Ovary (tissue), 9 donors: ENCODE results near the gene UBR3. TPM values are rescaled to one million over a fixed set of nuclear protein-coding genes. Genes with fewer than 3 reads are reported as not detected.

ENCODE experiments used
- DNase-seq, 5 donors: peaks; one replicate each; pipeline ENCODE4 v3.0.0-alpha.2; 2019 to 2020
- H3K27ac ChIP-seq, 2 donors: fragments of 200-600 bp; one replicate each; pipeline versions ENCODE4 v1.5.1 to v1.8.0; 2019 to 2022
- H3K27me3 ChIP-seq: fragments of 200-600 bp; one replicate; pipeline ENCODE4 v1.8.0; 2022
- H3K36me3 ChIP-seq: fragments of 200-600 bp; sonication (generic); one replicate; pipeline ENCODE4 v1.5.1; 2019
- H3K4me1 ChIP-seq: one replicate; pipeline ENCODE4 v1.8.1; 2013; ENCODE audit warnings: mild to moderate bottlenecking, moderate library complexity; ENCODE audit not compliant: insufficient read depth
- H3K4me3 ChIP-seq: fragments of 200-600 bp; sonication (generic); one replicate; pipeline ENCODE4 v1.5.1; 2017
- H3K9me3 ChIP-seq, 2 donors: fragments of 200-600 bp in 1 of 2; sonication (generic) in 1 of 2; one replicate each; pipeline versions ENCODE4 v1.5.1 to v1.8.1; 2013 to 2019; ENCODE audit warnings: mild to moderate bottlenecking in 1 of 2, moderate library complexity in 1 of 2
- EP300 ChIP-seq: sonication (generic); formaldehyde crosslinking; IDR thresholded peaks from one replicate; pipeline ENCODE4 v1.6.1; 2017; ENCODE audit warnings: antibody characterized with exemption
- POLR2A ChIP-seq: fragments of 450-650 bp; IDR thresholded peaks from one replicate; pipeline ENCODE4 v1.6.1; 2017; ENCODE audit warnings: antibody characterized with exemption, mild to moderate bottlenecking, moderate library complexity
- WGBS, 3 donors: extraction: QIAGEN DNeasy Blood & Tissue Kit in 1 of 3; methylation state at CpG; one replicate each; pipeline versions ENCODE4 v1.1.5 to v1.1.7; 2013 to 2017; 5-methylcytosine and 5-hydroxymethylcytosine counted together
- intact Hi-C, 4 donors: fragments of 100-400 bp; cut with DNase I; formaldehyde crosslinking; loops; one replicate each; pipeline versions ENCODE4 v1.11.0 to v1.15.1; 2022 to 2023
- polyA plus RNA-seq, 2 donors: library from polyadenylated mRNA; stranded (reverse); fragments of 200-250 nt in 1 of 2; fragments of 350-450 nt in 1 of 2; fragmentation: Illumina TruSeq in 1 of 2; extraction: RNeasy Lipid Tissue Mini Kit (QIAGEN cat#74804) in 1 of 2; gene quantifications; one replicate each; pipeline ENCODE4 v1.2.3, GENCODE V29; 2013 to 2014
- total RNA-seq, 7 donors: library from RNA; depleted of rRNA in 2 of 7; stranded (reverse); fragments of >200 nt in 2 of 7; fragmentation: NEBNext Ultra II Directional in 3 of 7; extraction: Animal tissue kit (Norgen Biotek cat#: 25700) in 3 of 7; gene quantifications; one replicate each; pipeline versions ENCODE4 v1.1.0 to v1.2.4, GENCODE V29; 2016 to 2023
- TF ChIP-seq, protein P1 (sequence below), 3 donors: fragments of 450-650 bp in 2 of 3; fragments of 200-600 bp in 1 of 3; IDR thresholded peaks; one replicate each; pipeline versions ENCODE4 v1.5.1 to v1.8.0; 2016 to 2022; ENCODE audit warnings: antibody characterized with exemption in 3 of 3, mild to moderate bottlenecking in 1 of 3
- donor health status: DM: no; HTN: no; CAD: no; lungs with moderate emphysema.
- donor health status: DM: no; HTN: no; CAD: no.
- donor health status: Bipolar disorder and iron deficiency.
- donor health status: DM: yes; HTN: yes; CAD: no.
- donor health status: DM: no; HTN: no; CAD: no.
- donor health status: DM: yes; HTN: yes; CAD: no.

UBR3 gene
- total and polyA plus RNA-seq, 9 donors, result 13.6 to 63.4 (median 45.1) TPM

DNA sequence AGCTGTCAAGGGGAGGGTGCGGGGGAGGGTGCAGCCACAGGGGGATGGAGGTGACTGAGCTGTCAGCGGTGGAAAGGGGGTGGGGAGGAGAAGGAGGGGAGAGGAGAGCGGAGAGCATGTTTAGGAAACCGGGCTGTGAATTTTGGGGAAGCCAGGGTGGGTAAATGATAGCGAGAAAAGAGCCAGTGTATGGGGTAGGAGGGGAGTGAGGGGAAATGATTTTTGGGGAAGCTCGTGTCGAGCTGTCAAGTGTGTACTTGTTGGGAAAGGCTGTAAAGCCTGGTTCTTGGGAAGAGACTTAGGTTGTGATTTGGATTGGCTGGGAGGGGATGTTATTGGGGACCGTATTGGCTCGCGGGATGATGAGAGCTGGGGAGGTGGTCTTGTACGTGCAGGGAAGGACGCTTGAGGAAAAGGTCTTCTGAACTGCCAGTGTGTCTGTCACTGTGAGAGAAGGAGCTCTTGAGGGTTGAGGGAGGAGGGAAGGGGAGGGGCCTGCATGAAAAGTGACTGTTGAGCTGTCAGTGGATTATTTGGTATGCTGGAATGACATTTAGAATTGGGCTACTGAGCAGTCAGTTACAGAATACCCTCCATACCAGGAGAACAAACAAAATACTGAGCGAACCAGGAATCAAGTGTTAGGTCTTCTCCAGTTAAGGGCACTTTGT, 1.0 kb downstream of the UBR3 start:
- TF ChIP-seq EP300 (no peak), POLR2A (no peak)
- TF ChIP-seq, protein P1, sequence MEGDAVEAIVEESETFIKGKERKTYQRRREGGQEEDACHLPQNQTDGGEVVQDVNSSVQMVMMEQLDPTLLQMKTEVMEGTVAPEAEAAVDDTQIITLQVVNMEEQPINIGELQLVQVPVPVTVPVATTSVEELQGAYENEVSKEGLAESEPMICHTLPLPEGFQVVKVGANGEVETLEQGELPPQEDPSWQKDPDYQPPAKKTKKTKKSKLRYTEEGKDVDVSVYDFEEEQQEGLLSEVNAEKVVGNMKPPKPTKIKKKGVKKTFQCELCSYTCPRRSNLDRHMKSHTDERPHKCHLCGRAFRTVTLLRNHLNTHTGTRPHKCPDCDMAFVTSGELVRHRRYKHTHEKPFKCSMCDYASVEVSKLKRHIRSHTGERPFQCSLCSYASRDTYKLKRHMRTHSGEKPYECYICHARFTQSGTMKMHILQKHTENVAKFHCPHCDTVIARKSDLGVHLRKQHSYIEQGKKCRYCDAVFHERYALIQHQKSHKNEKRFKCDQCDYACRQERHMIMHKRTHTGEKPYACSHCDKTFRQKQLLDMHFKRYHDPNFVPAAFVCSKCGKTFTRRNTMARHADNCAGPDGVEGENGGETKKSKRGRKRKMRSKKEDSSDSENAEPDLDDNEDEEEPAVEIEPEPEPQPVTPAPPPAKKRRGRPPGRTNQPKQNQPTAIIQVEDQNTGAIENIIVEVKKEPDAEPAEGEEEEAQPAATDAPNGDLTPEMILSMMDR (IDR thresholded peaks at IDR 0.05), result no peak
- Histone ChIP-seq H3K4me1 (peaks cover 6% of the 10 kb centered on the region), H3K27me3 (no peaks in the 10 kb centered on the region), H3K9me3 (no peaks in the 10 kb centered on the region), H3K4me3 (peak overlapping the region; percentile 75), H3K27ac (peak overlapping the region; percentile 90 to 91), H3K36me3 (no peaks in the 10 kb centered on the region)
- 0 to 1% (median 1%) methylated on average over 13 of the region's 13 CpGs for WGBS, 3 donors
- no peak for DNase-seq
- intact Hi-C loops, result loop anchor here in 3 of 4 donors (10.0 kb wide), 2 partner anchors 87 to 97 kb away; no protein-coding TSS in a partner anchor

DNA sequence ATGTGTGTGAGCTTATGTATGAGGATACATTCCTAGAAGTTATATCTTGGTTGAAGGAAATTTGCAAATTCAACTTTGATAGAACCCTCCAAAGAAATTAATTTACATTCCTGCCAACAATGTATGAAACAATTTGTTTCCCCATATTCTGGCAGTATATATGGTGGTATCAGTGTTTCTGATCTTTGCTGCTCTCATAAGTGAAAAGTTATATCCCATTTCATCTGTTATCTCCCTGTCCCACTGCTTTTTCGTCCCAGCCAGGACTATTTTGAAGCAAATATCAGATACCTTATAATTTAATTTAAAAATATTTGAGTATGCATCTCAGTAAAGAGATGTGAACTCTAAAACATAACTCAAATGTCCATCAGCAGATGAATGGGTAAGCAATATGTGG, 7.1 kb downstream of the UBR3 start:
- no peak overlapping the region for H3K27ac ChIP-seq
- H3K36me3 ChIP-seq, result no peaks in the 10 kb centered on the region
- WGBS, 3 donors, result 69 to 86% (median 73%) methylated on average over 1 of the region's 1 CpG
- TF ChIP-seq, protein P1 (IDR thresholded peaks at IDR 0.05), result no peak
- TF ChIP-seq POLR2A, result no peak
- TF ChIP-seq EP300, result no peak
- H3K9me3 ChIP-seq, result no peaks in the 10 kb centered on the region
- intact Hi-C loops, result no loop called here
- H3K4me1 ChIP-seq, result peaks cover 11% of the 10 kb centered on the region
- no peak for DNase-seq
- H3K27me3 ChIP-seq, result no peaks in the 10 kb centered on the region
- no peak overlapping the region for H3K4me3 ChIP-seq

DNA sequence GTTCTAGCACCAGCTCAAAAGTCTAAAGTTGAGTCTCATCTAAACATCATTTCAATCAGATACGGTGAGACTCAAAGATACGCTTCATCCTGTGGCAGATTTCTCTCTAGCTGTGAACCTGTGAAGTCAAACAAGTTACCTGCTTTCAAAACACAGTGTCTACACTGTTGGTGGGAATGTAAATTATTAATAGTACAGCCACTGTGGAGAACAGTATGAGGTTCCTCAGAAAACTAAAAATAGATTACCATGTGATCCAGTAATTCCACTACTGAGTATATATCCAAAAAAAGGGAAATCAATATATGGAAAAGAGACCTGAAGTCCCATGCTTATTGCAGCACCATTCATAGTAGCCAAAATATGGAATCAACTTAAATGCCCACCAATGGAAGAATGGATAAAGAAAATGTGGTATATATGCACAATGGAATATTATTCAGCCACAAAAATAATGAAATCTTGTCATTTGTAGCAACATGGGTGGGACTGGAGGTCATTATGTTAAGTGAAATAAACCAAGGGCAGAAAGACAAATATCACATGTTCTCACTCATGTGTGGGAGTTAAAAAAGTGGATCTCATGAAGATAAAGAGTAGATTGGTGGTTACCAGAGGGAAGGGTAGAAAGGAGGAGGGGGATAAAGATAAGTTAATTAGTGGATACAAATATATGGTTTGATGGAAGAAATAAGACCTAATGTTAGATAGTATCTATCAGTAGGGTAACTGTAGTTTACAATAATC, 11.7 kb downstream of the UBR3 start:
- DNase-seq, result no peak
- 98 to 99% (median 98%) methylated on average over 2 of the region's 2 CpGs for WGBS, 3 donors
- Histone ChIP-seq H3K27me3 (no peaks in the 10 kb centered on the region), H3K9me3 (no peaks in the 10 kb centered on the region), H3K27ac (no peak overlapping the region), H3K36me3 (no peaks in the 10 kb centered on the region), H3K4me1 (peaks cover 17% of the 10 kb centered on the region), H3K4me3 (no peak overlapping the region)
- intact Hi-C loops, result no loop called here
- TF ChIP-seq EP300, result no peak
- TF ChIP-seq POLR2A, result no peak
- TF ChIP-seq, protein P1 (IDR thresholded peaks at IDR 0.05), result no peak

DNA sequence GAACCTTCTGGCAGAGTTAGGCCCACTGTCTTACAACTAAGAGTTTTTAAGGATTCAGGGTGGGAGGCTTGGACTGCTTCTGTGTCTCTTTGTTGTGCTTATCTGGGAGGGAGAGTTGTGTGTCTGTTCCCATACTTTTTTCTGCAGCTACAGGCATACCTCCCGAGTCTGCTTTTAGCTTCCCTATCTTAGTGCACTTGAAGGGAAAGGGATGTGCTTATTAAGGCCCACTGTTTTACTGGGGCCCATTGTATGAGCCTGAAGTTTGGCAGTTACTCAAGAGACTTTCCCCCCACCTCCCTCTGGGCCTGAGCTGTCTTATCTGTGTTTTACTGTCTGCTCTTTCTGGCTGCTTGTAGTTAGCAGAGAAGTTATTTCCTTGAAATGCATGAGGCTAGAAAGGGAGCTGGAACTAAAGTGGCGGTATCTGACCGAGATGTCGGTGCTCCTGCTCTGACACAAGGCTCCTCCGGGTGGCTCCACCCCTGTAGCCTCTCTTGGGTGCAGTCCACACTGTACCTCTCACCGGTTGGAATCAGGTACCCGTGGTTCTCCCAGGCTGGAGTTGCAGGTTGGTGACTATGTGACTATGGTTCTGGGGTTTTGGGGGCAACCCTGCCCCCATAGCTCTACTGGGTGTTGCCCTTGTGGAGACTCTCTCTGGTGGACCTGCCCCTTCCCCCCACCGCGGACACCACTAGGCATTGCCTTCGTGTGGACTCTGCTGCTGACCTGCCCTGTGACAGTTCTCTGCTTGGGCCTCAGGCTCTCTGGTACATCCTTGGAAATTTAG, 12.9 kb downstream of the UBR3 start:
- no peaks in the 10 kb centered on the region for H3K27me3 ChIP-seq
- no peak overlapping the region for H3K27ac ChIP-seq
- intact Hi-C loops, result no loop called here
- no peaks in the 10 kb centered on the region for H3K9me3 ChIP-seq
- H3K4me1 ChIP-seq, result peaks cover 17% of the 10 kb centered on the region
- no peak overlapping the region for H3K4me3 ChIP-seq
- DNase-seq, result no peak
- TF ChIP-seq EP300 (no peak), POLR2A (no peak)
- TF ChIP-seq, protein P1 (IDR thresholded peaks at IDR 0.05), result no peak
- WGBS, 3 donors, result 18 to 26% (median 18%) methylated on average over 9 to 10 of the region's 10 CpGs
- H3K36me3 ChIP-seq, result no peaks in the 10 kb centered on the region
